22Rv1 (cell line): Measurements from ENCODE around the gene CDT1.

Source experiments
- H3K27ac ChIP-seq: fragments of 450-650 bp; 2 replicates; pipeline ENCODE4 v1.5.1; 2017
- CTCF ChIP-seq: fragments of 450-650 bp; IDR thresholded peaks from 2 replicates; pipeline ENCODE4 v1.5.1; 2017; ENCODE audit warnings: mild to moderate bottlenecking
- ZFX ChIP-seq: fragments of 450-650 bp; IDR thresholded peaks from 2 replicates; pipeline ENCODE4 v1.6.1; 2017; ENCODE audit warnings: antibody characterized with exemption, borderline replicate concordance

CDT1 gene

GRCh38 chr16:88855176-88855575, 51.6 kb downstream of the CDT1 start:
- no peak overlapping the region for H3K27ac ChIP-seq
- TF ChIP-seq CTCF (no peak), ZFX (no peak)

- TF ChIP-seq CTCF = no peak
- TF ChIP-seq ZFX = no peak
- no peak overlapping the region for H3K27ac ChIP-seq
Observed at GRCh38 chr16:88855736-88856121, 52.1 kb downstream of the CDT1 start.

GRCh38 chr16:88856122-88856827, 52.7 kb downstream of the CDT1 start:
- TF ChIP-seq CTCF (no peak), ZFX (no peak)
- no peak overlapping the region for H3K27ac ChIP-seq

GRCh38 chr16:88856828-88857727, 53.5 kb downstream of the CDT1 start, which contains the start of the genes GALNS and TRAPPC2L:
Gene GALNS (minus strand): TSS chr16:88856947. CDS start chr16:88856877, 70 bp downstream.
Gene TRAPPC2L (plus strand): TSS chr16:88857127. CDS start chr16:88857151, 24 bp downstream.
- TF ChIP-seq CTCF = no peak
- no peak for TF ChIP-seq ZFX
- H3K27ac ChIP-seq = peak within 1 kb of the TSS; percentile 57

GRCh38 chr16:88857728-88858339, 54.2 kb downstream of the CDT1 start:
- TF ChIP-seq ZFX = no peak
- peak; percentile 83 for TF ChIP-seq CTCF
- peak overlapping the region; percentile 57 for H3K27ac ChIP-seq
